Measurements from ENCODE around the gene HSD3B1. TPM values are rescaled to one million over a fixed set of nuclear protein-coding genes. Genes with fewer than 3 reads are reported as not detected.
"Not testable (repeated sequence)": the region's sequence is repeated elsewhere in the genome, so short reads cannot be mapped to it uniquely, and the experiment has no call there.

HSD3B1 gene
- polyA plus RNA-seq, 1 donor = 0.78 TPM

DNA sequence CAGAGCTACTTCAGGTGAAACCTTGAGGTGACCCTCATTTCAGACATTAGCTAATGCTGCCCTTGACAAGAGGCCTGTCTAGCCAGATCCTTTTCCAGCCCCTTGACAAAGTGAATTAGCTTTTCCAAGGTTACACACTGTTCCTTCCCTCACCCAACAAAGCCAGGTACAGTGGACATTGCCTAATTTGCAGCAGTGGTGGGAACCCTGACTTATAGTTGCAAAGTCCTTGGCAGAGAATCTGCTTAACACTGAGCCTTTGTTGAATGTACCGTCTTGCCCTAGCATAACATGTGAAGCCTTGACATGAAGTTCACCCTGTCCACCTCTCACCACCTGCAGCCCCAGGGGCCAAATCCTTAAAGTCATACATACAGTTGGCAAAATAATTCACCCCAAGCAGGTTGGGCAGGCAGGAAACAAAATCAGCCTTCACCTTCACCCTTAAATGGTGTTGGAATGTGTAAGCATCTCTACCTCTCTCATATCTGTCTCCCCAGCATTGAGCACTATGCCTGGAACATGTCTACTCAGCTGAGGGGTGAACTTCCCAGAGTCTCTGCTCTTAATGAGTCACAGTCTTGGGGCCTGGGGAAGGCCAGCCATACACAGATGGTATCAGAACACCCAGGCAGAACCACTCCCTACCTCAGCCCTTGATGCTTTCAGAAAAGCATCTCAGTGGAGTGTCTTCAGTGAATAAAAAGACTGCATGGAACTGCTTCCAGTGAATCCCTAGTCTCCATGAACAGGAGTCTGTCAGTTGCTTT lies 46.5 kb downstream of the HSD3B1 start:
- DNase-seq = not testable (repeated sequence)

DNA sequence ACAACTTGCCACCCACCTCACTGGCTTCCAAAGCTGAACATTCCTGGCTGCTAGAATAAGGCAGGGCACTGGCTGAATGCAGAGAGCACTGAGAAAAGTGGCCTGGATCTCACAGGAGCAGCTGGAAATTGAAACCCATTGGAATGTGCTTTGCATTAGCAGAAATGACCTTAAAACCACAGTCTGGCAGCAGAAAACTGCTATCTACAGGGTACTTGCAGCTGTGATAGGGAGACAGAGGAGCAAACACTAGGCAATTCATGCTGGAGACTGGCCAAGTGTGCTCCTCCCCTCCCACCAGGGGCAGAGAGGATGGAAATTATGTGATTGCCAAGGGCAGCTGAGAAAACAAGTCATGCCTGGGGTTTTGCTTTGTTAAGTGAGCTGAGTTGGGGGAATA lies 47.2 kb downstream of the HSD3B1 start:
- peak; percentile 32 for DNase-seq

DNA sequence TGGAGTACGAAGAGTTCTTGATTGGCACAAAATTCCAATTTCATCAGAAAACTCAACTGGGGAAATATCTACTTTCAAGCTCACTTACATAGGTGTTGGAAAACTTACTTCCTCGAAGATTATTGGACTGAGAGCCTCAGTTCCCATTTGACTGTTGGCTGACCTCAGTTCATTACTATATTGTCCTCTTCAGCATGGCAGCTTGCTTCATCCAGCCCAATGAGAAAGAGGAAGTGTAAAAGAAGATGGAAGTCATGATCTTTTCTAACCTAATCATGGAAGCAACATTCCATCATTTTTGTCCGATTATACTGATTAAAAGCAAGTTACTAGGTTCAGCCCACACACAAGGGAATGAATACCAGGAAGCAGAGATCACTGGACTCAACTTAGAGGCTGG lies 49.4 kb downstream of the HSD3B1 start:
- DNase-seq = no peak

DNA sequence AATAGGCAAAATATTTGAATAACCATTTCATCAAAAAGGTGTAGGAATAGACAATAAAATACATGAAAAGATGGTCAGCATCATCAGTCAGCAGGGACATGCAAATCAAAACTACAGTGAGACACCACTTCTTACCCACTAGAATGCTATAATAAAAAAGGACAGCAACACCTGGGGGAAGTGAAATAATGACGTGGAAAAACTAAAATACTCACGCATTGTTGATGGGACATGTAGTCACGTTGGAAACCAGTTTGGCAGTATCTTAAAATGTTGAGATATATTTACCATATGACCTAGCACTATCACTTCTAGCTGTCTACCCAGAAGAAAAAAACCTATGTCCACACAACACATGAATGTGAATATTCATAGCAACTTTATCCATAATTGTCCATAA lies 53.4 kb downstream of the HSD3B1 start:
- not testable (repeated sequence) for DNase-seq

DNA sequence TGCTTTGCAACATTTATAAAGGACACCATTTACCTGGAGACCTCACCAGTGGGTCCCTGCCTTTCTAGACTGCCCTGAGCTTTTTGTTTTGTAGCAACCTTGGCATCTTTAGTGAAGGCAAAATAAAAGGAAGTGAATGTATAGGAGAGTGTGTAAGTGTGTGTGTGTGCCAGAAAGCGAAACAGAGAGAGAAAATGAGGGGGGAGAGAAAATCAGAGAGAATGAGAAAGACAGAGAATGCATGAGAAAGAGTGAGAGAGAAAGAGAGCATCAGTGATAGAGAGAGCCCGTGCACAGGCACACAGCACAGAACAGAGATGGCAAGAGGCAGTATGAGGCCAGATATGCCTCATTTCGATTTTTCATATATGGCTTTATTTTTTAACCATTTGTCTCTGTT lies 57.5 kb downstream of the HSD3B1 start:
- no peak for DNase-seq

Other genes starting within 250 kb of the HSD3B1 start
- 80.5 TPM for gene HAO2, start 138.4 kb upstream of the HSD3B1 start, polyA plus RNA-seq (ENCODE audit: insufficient read length)
- 3.0 TPM for gene HSD3B2, start 92.1 kb upstream of the HSD3B1 start, polyA plus RNA-seq (ENCODE audit: insufficient read length)
- 21.9 TPM for gene ZNF697, start 141.1 kb downstream of the HSD3B1 start, polyA plus RNA-seq (ENCODE audit: insufficient read length)
- 263 TPM for gene PHGDH, start 204.7 kb downstream of the HSD3B1 start, polyA plus RNA-seq (ENCODE audit: insufficient read length)